ENCODE data around the gene PALD1.
"Not testable (repeated sequence)": the region's sequence is repeated elsewhere in the genome, so short reads cannot be mapped to it uniquely, and the experiment has no call there.

Gene PALD1

DNA sequence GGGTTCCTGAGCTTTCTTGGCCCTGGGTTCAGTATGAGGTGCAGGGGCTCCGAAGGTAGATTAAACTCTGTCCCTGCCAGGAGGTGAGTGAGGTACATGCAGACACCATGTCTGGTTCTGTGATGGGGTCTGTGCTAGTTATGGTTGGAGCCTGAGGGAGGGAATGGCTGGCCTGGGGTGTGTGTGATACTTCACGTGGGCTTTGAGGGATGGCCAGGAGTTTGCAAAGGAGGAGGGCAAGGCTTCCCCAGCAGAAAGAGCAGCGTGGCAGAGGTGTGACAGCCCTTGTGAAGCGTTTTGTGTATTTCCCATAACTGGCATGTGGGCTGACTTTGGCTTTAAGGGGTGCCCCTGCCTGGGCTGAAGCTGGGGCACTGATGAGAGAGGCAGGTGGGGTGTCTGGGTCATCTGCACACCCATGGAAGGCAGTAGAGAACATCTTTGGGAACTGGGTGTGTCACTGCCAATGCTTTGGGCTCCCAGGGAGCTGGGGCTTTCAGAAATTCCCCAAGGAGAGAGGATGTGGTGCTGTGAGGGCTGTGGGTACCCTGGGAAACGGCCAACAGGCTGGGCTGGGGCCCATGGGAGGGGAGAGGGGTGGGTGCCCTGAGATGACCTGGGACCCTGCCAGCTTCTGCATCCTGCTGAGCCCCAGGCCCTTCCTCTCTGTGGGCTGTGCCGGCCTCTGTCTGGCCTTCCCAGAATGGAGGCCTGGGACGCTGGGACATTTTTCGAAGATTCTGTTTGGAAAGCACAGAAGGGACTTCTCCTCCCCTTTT is 4.6 kb downstream of the PALD1 start:
- no peak for DNase-seq

DNA sequence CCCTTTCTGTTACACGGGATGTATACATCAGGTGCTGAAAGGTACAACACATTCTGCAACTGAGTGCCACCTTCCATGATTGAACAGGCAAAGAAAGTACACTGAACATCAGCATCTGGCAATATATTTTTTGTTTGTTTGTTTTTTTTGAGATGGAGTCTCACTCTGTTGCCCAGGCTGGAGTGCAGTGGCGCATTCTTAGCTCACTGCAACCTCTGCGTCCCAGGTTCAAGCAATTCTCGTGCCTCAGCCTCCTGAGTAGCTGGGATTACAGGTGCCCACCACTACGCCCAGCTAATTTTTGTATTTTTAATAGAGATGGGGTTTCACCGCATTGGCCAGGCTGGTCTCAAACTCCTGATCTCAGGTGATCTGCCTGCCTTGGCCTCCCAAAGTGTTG is 5.3 kb downstream of the PALD1 start:
- not testable (repeated sequence) for DNase-seq

DNA sequence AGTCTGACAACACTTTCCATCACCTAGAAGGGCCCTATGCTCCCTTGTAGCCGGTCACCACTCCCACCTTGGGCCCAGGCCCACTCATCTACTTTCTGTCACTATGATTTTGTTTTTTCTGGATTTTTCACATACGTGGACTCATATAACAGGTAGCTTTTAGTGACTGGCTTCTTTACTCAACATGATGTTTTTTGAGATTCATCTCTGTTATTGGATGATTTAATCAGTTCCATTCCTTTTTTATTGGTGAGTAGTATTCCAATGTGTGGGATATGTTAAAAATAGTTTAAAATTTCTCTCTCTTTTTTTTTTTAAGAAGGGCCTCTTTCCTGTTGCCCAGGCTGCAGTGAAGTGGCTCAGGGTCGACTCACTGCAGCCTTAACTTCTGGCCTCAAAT is 9.3 kb downstream of the PALD1 start:
- DNase-seq: no peak

DNA sequence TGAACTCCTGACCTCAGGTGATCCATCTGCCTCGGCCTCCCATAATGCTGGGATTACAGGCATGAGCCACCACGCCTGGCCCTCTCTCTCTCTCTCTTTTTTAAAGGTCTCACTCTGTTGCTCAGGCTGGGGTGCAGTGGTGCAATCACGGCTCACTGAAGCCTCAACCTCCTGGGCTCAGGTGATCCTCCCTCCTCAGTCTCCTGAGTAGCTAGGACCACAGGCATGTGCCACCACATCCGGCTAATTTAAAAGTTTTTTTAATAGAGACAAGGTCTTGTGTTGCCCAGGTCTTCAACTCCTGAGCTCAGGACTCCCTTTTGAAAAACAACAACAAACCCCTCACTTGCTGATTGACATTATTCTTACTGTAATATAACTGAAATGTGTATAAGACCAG is 11.6 kb downstream of the PALD1 start:
- no peak for DNase-seq

DNA sequence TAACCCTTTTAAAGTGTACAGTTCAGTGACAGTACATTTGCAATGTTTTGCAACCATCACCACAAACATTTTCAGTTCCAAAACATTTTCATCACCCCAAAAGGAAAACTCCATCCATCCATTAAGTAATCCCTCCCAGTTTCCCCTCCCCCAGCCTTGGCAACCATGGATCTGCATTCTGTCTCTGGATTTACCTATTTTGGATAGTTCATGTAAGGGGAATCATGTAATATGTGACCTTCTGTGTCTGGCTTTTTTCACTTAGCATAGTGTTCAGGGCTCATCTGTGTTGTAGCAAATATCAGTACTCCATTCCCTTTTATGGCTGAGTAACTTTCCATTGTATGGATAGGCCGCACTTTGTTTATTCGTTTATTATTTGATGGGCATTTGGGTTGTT is 13.0 kb downstream of the PALD1 start:
- DNase-seq: no peak

DNA sequence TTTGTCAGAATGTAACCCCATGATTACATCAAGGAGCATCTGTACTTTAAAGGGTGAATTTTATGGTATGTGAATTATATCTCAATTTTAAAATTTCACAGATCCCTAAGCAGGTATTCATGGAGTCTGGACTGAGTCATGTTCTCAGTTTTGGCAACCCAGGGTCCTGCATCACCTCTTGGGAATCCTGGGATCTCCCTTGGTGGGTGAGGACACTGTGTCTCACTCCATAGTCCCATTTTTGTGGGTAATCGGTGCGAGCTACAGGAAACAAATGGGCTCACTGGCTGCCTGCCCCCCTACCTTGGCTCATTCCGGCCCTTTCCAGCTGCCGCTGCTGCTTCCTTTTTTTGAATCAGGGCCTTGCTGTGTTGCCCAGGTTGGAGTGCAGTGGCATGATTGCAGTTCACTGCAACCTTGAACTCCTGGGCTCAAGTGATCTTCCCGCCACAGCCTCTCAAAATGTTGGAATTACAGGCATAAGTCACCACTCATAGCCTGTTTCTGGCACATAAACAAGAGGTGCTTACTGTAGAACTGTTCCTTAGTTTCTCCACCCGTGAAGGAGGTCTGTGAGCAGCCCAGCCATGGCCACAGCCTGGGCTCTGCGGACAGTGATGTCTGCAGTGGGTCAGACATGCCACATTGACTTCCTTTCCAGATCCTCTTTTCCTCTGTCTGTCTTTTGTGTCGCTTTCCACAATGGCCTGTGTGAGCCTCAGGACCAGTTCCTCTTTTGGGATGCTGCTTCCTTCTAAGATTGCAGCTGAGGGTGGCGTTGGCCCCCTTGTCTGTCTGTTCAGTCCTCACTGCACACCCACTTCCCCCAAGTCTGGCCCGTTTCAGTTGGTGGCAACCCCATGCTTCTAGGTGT is 14.5 kb downstream of the PALD1 start:
- DNase-seq: no peak

DNA sequence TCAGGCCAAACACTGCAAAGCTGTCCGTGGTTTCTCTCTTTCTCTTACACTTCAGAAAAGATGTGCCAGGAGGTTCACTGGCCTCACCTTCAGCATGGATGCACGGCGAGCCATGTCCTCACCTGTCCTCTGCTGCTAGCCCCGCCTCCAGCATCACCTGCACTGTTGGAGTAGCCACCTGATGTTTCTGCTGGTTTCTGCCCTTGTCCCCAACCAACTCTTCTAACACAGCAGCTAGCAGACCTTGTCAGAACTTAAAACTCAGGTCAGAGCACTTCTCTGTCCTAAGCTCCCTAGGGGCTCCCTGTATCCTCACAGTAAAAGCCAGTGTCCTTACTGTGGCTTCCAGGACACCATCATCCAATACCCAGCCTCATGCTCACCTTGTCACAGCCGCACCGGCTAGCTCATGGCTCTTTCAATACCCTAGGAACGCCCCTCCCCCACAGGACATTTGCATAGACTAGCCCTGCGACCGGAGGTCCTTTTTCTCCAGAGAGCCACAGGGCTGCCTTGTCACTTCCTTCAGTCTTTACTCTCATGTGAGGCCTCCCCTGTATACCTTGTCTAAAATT is 15.2 kb downstream of the PALD1 start:
- DNase-seq: no peak

DNA sequence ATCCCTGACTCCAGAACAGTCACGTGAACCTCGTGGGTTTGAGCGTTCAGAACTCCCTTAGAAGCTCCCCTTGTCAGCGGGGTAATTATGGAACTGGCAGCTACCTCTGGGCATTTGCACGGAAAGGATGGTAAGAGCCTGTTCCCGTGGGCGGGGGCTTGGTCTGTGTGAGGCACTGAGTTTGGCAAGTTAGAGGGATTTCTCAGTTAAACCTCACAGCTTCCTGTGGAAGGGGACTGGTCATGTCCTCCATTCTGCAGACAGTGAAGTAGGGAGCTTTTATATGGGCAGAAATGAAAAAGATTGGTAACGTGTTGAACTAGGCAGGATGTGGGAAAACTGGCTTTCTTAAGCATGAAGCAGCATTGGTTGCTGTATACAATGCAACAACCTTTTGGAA is 16.0 kb downstream of the PALD1 start:
- DNase-seq: no peak

DNA sequence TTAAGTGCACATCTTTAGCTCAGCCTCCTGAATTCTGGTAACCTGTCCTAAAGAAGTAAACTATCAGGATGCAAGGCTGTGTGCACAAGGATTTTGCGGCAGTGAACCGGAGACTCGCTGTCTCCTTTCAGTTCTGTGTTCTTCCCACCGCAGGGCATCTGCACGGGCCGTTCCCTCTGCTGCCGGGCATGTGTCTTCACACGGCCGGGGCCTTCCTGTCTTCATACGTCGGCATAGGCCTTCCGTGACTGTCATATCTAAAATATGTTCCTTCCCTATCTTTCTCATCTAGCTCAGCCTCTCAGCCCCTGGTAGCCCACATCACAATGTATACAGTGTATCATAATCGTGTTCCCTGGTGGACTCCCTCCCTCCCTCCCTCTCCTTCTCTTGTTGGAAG is 16.4 kb downstream of the PALD1 start:
- no peak for DNase-seq

DNA sequence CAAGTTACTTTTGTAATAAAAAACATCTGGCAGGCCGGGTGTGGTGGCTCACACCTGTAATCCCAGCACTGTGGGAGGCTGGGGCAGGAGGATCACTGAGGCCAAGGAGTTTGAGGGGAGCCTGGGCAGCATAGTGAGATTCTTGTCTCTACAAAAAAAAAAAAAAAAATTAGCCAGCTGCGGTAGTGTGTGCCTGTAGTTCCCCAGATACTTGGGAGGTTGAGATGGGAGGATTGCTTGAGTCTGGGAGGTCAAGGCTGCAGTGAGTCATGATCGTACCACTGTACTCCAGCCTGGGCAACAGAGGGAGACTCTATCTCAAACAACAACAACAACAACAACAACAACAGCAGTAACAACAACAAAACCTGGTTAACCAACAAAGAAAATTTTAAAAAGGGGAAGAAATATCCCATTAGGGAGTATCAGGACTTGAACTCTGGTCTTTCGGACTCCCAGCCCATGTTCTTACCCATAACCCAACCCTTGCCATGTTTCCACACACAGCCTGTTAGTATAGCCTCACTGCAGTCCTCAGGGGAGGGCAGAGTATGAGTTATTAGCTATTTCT is 17.2 kb downstream of the PALD1 start:
- DNase-seq: no peak

DNA sequence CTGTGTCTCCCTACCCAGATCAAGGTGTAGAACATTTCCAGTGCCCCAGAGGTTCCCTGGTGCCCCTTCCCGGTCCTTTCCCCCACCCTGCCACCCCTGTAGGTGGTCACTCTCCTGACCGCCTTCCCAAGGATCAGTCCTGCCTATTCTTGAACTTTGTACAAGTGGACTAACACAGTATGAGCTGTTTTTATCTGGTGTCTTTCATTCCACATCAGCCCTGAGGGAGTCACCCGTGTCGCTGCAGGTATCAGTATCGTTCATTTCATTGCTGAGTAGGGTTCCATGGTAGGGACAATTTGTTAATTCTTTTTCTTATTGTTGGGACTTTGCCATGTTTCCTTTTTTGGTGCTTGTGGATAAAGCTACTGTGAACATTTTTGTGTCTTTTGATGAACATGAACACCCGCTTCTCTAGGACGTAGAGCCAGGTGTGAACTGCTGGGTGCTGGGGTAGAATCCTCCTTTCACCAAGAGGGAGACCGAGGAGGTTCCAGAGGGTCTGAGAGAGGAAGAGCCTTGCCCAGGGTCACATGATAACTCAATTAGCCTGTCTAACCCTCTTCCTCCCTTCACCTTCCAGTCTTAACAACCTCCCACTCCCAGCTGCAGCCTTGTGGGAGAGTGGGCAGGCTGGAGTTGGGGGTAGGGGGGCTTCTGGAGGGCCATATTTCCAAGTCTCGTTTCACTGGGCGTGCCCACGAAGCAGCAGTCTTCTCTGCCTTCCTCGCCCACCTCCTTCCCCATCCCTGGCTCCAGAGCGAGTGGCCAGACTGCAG is 18.0 kb downstream of the PALD1 start:
- no peak for DNase-seq

DNA sequence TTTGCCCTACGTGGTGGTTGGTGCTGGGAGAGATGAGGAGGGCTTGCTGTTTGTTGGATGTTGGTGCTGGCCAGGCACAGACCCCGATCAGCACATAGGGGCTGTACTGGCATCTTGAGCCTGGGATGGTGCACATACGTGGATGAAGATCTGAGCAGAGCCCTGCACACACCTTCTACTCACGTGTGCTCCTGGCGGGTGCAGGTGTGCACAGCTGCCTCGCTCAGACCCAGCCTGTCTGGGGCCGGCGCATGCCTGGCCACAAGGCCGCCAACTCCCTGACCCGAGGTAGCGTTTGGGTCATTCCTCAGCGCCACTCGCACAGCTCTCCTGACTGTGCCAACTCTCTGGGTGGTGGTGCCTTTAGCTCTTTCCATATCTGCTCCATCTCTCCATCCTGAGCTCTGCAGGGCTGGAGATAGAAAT is 18.6 kb downstream of the PALD1 start:
- no peak for DNase-seq

DNA sequence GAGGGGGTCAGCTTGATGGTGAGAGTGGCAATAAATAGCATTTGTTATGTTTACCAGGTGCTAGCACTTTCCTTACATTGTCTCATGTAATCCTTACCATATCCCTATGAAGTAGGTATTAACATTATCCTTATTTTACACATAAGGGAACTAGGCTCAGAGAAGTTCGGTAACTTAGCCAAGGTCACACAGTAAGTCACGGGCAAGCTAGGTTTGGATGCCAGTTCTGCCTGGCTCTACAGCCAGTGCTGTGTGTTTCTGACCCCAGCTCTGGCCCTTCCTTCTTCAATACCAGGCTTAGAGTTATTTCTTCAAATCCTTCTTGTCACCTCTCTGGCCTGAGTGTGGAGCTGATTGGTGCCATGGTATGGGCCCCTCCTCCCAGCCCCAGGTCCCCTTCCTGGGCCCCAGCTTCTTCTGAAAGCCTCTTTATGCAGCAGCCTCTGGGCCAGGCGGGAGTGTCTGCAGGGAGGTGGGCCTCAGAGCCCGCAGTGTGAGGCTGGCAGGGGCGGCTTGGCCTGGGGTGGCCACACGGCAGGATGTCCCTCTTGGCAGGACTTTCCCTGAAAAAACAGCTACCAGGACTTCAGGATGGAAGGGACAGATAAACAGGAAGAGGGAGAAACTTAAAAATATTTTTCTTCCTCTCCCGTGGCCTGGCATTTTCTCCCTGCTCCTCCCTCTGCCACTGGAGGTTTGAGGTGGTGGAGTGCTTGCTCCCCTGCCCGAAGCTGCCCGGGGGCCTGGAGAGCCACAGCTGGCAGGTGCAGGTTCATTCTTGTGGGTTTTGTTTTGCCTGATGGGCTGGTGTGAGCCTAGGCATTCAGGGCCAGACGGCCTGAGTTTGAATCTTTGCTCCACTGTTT is 20.6 kb downstream of the PALD1 start:
- DNase-seq: no peak

DNA sequence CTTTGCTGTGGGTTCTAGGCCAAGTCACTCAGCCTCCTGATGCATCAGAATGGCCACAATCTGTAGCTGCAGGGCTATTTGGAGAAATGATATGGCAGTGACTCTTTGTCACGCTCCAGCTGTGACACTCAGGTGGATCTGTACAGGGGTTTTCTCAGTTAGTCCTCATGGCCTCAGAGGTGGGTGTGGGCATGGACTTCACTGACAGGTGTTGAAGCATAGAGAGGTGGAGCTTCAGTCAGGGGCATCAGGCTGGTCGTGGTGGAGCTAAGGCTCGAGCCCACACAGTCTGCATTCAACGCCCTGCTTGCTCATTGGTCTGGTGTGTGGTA is 21.2 kb downstream of the PALD1 start:
- DNase-seq: no peak

DNA sequence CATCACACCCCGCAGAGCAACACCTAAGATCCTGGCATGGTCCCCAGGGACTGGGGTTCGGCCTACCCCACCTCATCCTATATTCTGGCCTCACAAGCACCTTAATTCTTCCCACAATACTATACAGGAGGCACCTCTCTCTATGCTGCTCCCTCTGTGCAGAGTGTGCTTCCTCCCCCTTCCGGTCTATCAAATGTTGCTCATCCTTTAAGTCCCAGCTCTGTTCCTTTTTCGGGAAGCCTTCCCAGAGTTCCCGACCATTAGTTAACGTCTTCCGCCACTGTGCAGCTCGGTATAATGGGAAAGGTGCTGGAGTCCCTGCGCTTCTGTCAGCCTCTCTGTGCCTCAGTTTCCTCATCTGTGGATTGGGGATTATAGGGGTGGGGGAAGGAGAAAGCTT is 21.8 kb downstream of the PALD1 start:
- DNase-seq: no peak

DNA sequence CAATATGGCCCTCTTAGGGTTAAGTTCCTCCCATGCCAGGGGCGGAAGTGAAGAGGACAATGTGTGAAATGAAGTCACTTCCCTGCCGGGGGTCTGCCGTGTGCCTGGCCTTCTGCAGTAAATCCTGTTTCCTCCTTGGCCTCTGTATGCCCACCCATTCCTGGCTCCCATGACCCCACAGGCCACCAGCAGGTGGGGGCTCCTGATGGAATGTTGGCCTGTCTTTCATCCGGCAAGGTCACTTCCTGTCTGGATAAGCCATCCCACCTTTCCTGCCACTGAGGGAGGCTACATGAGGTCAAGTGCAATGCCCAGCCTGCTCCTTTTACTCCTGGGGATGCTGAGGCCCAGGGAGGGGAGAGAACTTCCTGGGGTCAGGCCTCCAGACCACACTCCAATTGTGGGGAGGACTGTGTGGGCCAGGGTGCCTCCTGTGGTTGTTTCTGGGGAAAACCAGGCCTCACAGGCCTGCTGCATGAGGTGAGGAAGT is 22.3 kb downstream of the PALD1 start:
- DNase-seq: no peak

DNA sequence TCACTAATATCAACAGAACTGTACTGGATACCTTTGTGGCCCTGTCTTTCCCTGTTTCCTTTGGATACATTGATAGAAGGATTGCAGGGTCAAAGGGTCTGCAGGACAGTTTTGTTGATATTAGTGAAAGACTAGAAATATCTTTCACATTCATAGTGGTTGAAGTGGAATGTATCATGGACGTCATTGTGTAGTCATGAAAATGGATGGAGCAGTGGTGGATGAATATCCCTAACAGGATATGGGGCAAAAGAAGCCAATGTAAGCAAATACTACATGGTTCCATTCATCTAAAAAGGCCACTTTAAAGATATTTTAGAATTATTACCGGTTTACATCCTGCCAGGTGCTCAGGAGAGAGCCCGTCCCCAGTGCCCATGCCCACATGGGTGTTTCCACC is 23.8 kb downstream of the PALD1 start:
- no peak for DNase-seq

DNA sequence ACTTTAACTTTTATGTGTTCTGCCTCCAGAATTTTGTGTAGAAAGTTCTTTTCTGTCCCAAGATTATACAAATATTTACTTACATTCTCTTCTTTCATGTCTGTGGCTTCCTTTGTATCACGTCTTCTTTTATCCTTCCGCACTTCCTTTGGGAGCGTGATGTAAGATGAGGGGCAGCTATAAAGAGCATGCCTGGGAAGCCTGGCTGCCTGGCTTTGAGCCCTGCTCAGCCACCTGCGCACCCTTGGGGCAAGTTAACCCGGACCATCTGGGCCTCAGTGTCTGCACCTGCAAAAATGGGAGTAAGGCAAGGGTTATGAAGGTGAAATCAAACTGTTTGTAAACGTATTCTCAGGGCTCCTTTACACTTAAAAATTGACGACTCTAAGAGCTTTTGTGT is 25.2 kb downstream of the PALD1 start:
- no peak for DNase-seq

DNA sequence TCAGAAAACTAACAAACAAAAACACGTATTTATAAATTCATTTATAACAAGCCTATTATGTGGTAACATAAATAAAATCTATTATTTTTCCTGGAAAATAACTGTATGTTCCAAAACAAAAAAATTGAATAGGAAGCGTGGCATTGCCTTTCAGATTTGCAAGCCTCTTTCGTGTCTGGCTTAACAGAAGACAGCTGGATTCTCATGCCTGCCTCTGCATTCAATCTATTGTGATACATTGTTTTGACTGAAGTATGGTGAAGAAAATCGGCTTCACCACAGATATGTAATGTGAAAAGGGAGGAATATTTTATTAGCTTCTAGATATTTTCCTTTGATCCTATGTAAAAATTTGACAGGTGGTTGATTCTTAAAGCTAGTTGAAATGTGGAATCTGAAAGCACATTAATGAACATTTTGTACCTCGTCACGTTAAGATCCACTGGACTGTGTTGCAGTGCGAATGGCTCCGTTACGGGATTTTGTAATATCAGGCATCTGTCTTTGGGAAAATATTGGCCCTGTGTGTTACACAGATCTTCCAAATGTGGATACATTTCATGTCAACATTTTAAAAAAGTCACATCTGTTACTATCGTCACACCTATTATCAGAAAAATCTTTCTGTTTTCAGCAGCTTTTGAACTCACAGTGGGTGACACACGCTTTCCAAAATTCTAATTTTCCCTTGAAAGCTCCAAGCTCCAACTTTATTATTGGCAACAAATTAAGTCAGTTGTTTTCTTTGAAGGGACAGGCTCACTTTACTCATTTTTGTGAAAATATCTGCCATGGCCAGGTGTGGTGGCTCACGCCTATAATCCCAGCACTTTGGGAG is 26.2 kb downstream of the PALD1 start:
- no peak for DNase-seq

DNA sequence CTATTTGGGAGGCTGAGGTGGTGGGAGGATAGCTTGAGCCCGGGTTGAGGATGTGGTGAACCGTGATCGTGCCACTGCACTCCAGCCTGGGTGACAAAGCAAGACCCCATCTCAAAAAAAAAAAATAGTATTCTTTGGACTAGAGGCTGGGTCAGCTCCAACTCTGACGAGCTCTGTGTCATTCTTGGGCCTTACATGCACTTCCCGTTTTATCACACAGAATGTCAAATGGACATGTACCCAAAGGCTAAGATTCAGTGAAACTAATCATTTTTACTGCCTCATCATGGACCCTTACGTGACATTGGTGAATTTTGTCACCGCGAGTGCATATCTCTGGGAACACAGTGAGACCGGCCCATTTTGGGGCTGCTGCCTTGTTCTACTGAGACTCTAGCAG is 27.3 kb downstream of the PALD1 start:
- DNase-seq: no peak

DNA sequence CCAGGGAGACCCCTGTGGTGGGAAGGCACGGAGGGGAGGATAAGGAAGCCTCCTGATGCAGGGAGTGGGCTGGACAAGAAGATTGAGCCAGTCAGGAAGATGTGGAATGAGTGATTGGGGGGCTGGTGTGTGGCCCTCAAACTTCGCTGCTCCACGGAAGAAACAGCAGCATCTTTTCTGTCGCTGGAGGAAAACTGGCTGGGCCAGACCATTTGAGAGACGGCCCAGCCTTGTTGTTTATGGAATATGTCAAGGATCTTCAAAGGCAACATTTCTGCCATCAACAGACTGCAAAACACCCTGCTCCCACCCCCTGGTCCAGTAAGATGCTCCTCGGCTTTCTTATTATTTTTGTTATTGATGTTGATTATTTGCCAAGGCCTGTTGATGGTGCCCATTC is 29.4 kb downstream of the PALD1 start:
- no peak for DNase-seq
